OCI-LY3 (cell line): ENCODE measurements around the gene KCNQ1.

Experiments used
- H2AFZ ChIP-seq: fragments of 200-600, 300-600 bp; shearing (Covaris generic); 2 replicates; pipeline ENCODE4 v1.6.0; 2014; ENCODE audit warnings: antibody characterized with exemption, low read depth, low read length
- H3K27ac ChIP-seq: fragments of 200-600, 300-600 bp; sonication (generic); 2 replicates; pipeline ENCODE4 v1.5.1; 2014; ENCODE audit warnings: mild to moderate bottlenecking, low read length, moderate library complexity, mixed read lengths
- H3K27me3 ChIP-seq: fragments of 200-600, 300-600 bp; sonication (generic); 2 replicates; pipeline ENCODE4 v1.6.1; 2014; ENCODE audit warnings: low read depth, low read length, mixed read lengths
- H3K36me3 ChIP-seq: fragments of 200-600, 300-600 bp; sonication (generic); replicated peaks from 2 replicates; pipeline ENCODE3; 2014; ENCODE audit warnings: low read depth, low read length, mixed read lengths
- H3K4me1 ChIP-seq: fragments of 300-600, 200-600 bp; sonication (generic); 2 replicates; pipeline ENCODE4 v1.6.1; 2014; ENCODE audit warnings: low read length, mixed read lengths
- H3K4me2 ChIP-seq: fragments of 200-600, 300-600 bp; sonication (generic); 2 replicates; pipeline ENCODE4 v1.6.1; 2014; ENCODE audit warnings: low read length, mixed read lengths
- H3K4me3 ChIP-seq: fragments of 300-600, 200-600 bp; sonication (generic); 2 replicates; pipeline ENCODE4 v1.5.1; 2014; ENCODE audit warnings: antibody characterized with exemption, mild to moderate bottlenecking, low read length, moderate library complexity
- H3K79me2 ChIP-seq: fragments of 300-600, 200-600 bp; shearing (Covaris generic); 2 replicates; pipeline ENCODE4 v1.6.1; 2014; ENCODE audit warnings: mild to moderate bottlenecking, low read length, mixed read lengths
- H3K9ac ChIP-seq: fragments of 300-600, 200-600 bp; shearing (Covaris generic); 2 replicates; pipeline ENCODE4 v1.6.0; 2014; ENCODE audit warnings: mild to moderate bottlenecking, low read length, moderate library complexity
- H3K9me3 ChIP-seq: fragments of 200-600, 300-600 bp; shearing (Covaris generic); 2 replicates; pipeline ENCODE4 v1.6.1; 2014; ENCODE audit warnings: low read length, mixed read lengths; ENCODE audit not compliant: insufficient read depth
- H4K20me1 ChIP-seq: fragments of 200-600, 300-600 bp; sonication (generic); 2 replicates; pipeline ENCODE4 v1.6.1; 2016; ENCODE audit warnings: low read length, mixed read lengths; ENCODE audit not compliant: insufficient read depth
- CTCF ChIP-seq: fragments of 200-600, 300-600 bp; sonication (generic); IDR thresholded peaks from 2 replicates; pipeline ENCODE4 v1.5.1; 2014; ENCODE audit warnings: antibody characterized with exemption, low read length, low read depth
- EZH2phosphoT487 ChIP-seq: fragments of 200-600 bp; shearing (Covaris generic); IDR thresholded peaks from 2 replicates; pipeline ENCODE4 v1.6.1; 2018; ENCODE audit warnings: antibody characterized with exemption, mixed run types, low read depth

The KCNQ1 gene

GRCh38 chr11:2411446-2412305 is 33.1 kb upstream of the KCNQ1 start:
- no peaks in the 10 kb centered on the region for H4K20me1 ChIP-seq
- H3K36me3 ChIP-seq, result no peaks in the 10 kb centered on the region
- no peak overlapping the region for H2AFZ ChIP-seq
- H3K4me3 ChIP-seq, result no peak overlapping the region
- no peak overlapping the region for H3K27ac ChIP-seq
- H3K4me1 ChIP-seq, result no peaks in the 10 kb centered on the region
- no peak overlapping the region for H3K9ac ChIP-seq
- H3K4me2 ChIP-seq, result no peak overlapping the region
- no peaks in the 10 kb centered on the region for H3K27me3 ChIP-seq
- H3K9me3 ChIP-seq, result no peaks in the 10 kb centered on the region
- TF ChIP-seq CTCF, result no peak
- TF ChIP-seq EZH2phosphoT487, result no peak
- no peaks in the 10 kb centered on the region for H3K79me2 ChIP-seq

- Histone ChIP-seq H3K36me3 (no peaks in the 10 kb centered on the region), H3K9me3 (no peaks in the 10 kb centered on the region), H3K79me2 (no peaks in the 10 kb centered on the region), H3K4me2 (no peak overlapping the region), H3K27me3 (no peaks in the 10 kb centered on the region), H4K20me1 (no peaks in the 10 kb centered on the region), H2AFZ (no peak overlapping the region), H3K4me3 (no peak overlapping the region), H3K9ac (no peak overlapping the region), H3K27ac (no peak overlapping the region), H3K4me1 (no peaks in the 10 kb centered on the region)
- no peak for TF ChIP-seq CTCF
- TF ChIP-seq EZH2phosphoT487, result no peak
Observed at GRCh38 chr11:2412323-2412722, 32.5 kb upstream of the KCNQ1 start.

GRCh38 chr11:2413742-2414579 is 30.8 kb upstream of the KCNQ1 start:
- Histone ChIP-seq H3K27me3 (no peaks in the 10 kb centered on the region), H3K79me2 (no peaks in the 10 kb centered on the region), H3K9ac (no peak overlapping the region), H3K9me3 (no peaks in the 10 kb centered on the region), H3K4me2 (no peak overlapping the region), H4K20me1 (no peaks in the 10 kb centered on the region), H3K4me3 (no peak overlapping the region), H3K36me3 (no peaks in the 10 kb centered on the region), H3K27ac (no peak overlapping the region), H3K4me1 (no peaks in the 10 kb centered on the region), H2AFZ (no peak overlapping the region)
- TF ChIP-seq EZH2phosphoT487, result no peak
- no peak for TF ChIP-seq CTCF

- Histone ChIP-seq H3K4me1 (no peaks in the 10 kb centered on the region), H3K79me2 (no peaks in the 10 kb centered on the region), H3K9me3 (no peaks in the 10 kb centered on the region), H2AFZ (no peak overlapping the region), H3K9ac (no peak overlapping the region), H4K20me1 (no peaks in the 10 kb centered on the region), H3K4me3 (no peak overlapping the region), H3K4me2 (no peak overlapping the region), H3K36me3 (no peaks in the 10 kb centered on the region), H3K27me3 (no peaks in the 10 kb centered on the region), H3K27ac (no peak overlapping the region)
- TF ChIP-seq CTCF (no peak), EZH2phosphoT487 (no peak)
Observed at GRCh38 chr11:2414616-2415015, 30.2 kb upstream of the KCNQ1 start.
